GM23338 (cell line): Measurements from ENCODE around the gene TBX10.

Source experiments
- EZH2 ChIP-seq: fragments of 200-600 bp; sonication (generic); IDR thresholded peaks from one replicate; pipeline ENCODE4 v1.8.0; 2017; ENCODE audit warnings: antibody characterized with exemption, mild to moderate bottlenecking, low read depth; ENCODE audit not compliant: unreplicated experiment
- EZH2phosphoT487 ChIP-seq: fragments of 200-600 bp; sonication (generic); IDR thresholded peaks from one replicate; pipeline ENCODE4 v1.8.1; 2018; ENCODE audit warnings: antibody characterized with exemption; ENCODE audit not compliant: unreplicated experiment
- POLR2AphosphoS5 ChIP-seq: IDR thresholded peaks from 2 replicates; pipeline ENCODE4 v1.6.1; 2016; ENCODE audit warnings: antibody characterized with exemption, low read depth
- TF ChIP-seq, protein P1 (sequence below), 2 experiments: fragments of 200-600 bp in 1 of 2; sonication (generic) in 1 of 2; conservative IDR thresholded peaks; 2 replicates each; pipeline versions ENCODE4 v1.5.1 to v1.6.1; 2016 to 2017; ENCODE audit warnings: antibody characterized with exemption in 2 of 2, low read depth in 2 of 2, mild to moderate bottlenecking in 2 of 2, moderate library complexity in 1 of 2

GRCh38 chr11:67666676-67667489 is 27.3 kb upstream of the TBX10 start:
- TF ChIP-seq, protein P1, sequence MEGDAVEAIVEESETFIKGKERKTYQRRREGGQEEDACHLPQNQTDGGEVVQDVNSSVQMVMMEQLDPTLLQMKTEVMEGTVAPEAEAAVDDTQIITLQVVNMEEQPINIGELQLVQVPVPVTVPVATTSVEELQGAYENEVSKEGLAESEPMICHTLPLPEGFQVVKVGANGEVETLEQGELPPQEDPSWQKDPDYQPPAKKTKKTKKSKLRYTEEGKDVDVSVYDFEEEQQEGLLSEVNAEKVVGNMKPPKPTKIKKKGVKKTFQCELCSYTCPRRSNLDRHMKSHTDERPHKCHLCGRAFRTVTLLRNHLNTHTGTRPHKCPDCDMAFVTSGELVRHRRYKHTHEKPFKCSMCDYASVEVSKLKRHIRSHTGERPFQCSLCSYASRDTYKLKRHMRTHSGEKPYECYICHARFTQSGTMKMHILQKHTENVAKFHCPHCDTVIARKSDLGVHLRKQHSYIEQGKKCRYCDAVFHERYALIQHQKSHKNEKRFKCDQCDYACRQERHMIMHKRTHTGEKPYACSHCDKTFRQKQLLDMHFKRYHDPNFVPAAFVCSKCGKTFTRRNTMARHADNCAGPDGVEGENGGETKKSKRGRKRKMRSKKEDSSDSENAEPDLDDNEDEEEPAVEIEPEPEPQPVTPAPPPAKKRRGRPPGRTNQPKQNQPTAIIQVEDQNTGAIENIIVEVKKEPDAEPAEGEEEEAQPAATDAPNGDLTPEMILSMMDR (conservative IDR thresholded peaks at IDR 0.05; ENCODE audit: low read depth in 2 of 2) = no peak
- TF ChIP-seq POLR2AphosphoS5 (no peak), EZH2 (no peak), EZH2phosphoT487 (no peak)
